ENCODE measurements around the gene RHOF. TPM values are rescaled to one million over a fixed set of nuclear protein-coding genes. Genes with fewer than 3 reads are reported as not detected.

The RHOF gene
- total RNA-seq, 2 experiments from 2014 or later, result 108 to 116 TPM

DNA sequence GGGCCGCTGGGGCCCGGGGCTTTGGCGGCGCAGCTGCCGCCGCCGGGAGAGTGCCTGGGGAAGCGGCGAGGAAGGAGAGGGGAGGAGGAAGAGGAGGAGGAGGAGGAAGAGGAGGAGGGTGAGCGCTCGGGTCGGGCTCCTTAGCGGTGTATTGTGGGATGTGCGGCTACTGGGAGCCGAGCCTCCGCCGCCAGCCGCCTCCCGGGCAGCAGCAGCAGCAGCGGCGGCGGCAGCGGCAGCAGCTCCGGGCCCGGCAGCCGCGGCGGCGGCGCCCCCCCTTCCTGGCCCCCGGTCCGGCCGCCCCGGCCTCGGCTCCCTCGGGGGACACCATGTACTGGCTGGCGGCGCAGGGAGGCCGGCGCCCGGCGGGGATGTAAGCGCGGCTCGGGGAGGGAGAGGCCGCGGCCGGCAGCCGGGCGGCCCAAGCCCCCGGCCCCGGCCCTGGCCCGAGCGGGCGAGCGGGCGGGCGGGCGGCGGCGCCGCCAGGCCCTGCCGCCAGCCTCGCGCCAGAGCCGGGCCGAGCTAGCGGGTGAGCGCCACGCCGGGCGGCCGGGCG lies 10.5 kb upstream of the RHOF start, which contains the start of gene SETD1B:
TSS of gene SETD1B (plus strand) at position 149 of the 556 bp plus-strand sequence. CDS start 729 bp downstream, outside the sequence.
- H3K9me3 Mint-ChIP-seq, result no peaks in the 10 kb centered on the region
- DNase-seq (peak; percentile 62), ATAC-seq (peak; percentile 2)
- TF ChIP-seq, protein P1, sequence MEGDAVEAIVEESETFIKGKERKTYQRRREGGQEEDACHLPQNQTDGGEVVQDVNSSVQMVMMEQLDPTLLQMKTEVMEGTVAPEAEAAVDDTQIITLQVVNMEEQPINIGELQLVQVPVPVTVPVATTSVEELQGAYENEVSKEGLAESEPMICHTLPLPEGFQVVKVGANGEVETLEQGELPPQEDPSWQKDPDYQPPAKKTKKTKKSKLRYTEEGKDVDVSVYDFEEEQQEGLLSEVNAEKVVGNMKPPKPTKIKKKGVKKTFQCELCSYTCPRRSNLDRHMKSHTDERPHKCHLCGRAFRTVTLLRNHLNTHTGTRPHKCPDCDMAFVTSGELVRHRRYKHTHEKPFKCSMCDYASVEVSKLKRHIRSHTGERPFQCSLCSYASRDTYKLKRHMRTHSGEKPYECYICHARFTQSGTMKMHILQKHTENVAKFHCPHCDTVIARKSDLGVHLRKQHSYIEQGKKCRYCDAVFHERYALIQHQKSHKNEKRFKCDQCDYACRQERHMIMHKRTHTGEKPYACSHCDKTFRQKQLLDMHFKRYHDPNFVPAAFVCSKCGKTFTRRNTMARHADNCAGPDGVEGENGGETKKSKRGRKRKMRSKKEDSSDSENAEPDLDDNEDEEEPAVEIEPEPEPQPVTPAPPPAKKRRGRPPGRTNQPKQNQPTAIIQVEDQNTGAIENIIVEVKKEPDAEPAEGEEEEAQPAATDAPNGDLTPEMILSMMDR (IDR thresholded peaks at IDR 0.05), result no peak
- no peaks in the 10 kb centered on the region for H3K27me3 Mint-ChIP-seq
- ChIA-PET CTCF (interaction anchor here (0.7 to 15.4 kb wide), 4 partner anchors 3 to 85 kb away, joined by 4 to 698 read pairs (median 354); partner anchors contain the start of genes PSMD9, RHOF and SETD1B), POLR2A (interaction anchor here (0.7 to 25.9 kb wide), 5 partner anchors 8 to 274 kb away, joined by 4 to 683 read pairs (median 6); partner anchors contain the start of genes MLXIP, RHOF and TMEM120B)
- H3K27ac Mint-ChIP-seq, result peak within 1 kb of the TSS; percentile 99
- peaks cover 40% of the 10 kb centered on the region for H3K36me3 Mint-ChIP-seq (ENCODE audit: low read depth)
- intact Hi-C loops (cut with micrococcal nuclease), result no loop called here
- H3K4me3 Mint-ChIP-seq, result peak within 1 kb of the TSS; percentile 92
- peaks cover 20% of the 10 kb centered on the region for H3K4me1 Mint-ChIP-seq (ENCODE audit: low read depth)

DNA sequence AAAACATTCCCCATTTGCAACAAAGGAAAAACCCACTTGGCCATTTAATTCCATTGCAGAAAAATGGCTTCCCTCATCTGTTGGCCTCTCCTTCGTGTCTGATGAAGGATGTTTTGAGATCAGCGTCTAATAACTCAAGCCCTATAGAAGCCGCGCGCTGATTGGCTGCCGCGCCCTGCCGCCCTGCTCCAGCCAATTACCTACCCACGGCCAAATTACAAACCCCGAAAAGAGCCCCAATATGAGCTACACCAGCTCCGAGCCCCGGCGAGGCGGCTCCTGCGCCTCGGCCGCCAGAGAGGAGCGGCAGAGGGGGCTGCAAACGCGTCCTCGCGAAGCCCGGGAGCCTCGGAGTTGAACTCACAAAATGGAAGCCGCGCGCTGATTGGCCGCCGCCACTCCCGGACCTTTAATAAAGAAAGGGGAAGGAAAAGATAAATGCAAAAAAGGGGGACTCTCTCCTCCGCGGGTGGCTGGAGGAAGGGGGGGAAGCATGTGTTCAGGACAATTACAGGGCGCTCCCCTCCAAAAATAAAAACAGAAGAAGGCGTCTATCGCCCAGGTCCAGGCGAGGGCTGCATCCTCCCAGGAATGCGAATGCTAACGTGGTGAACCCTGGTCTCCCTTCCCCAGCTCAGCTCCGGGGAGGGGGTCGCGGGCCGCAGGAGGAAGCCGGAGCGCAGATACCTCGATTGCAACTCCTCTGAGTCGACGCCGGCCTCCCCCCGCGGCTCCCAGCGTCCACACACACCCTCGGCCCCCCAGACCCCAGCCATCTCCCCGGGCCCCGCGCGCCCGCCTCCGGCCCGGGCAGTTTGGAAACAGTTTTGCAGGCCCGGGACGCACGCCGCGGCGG lies 9.6 kb upstream of the RHOF start:
- TF ChIP-seq, protein P1 (IDR thresholded peaks at IDR 0.05), result no peak
- peak; percentile 97 for DNase-seq
- no peaks in the 10 kb centered on the region for H3K27me3 Mint-ChIP-seq
- peak; percentile 60 for ATAC-seq
- no peaks in the 10 kb centered on the region for H3K9me3 Mint-ChIP-seq
- ChIA-PET CTCF (interaction anchor here (1.0 to 15.4 kb wide), 4 partner anchors 4 to 26 kb away, joined by 5 to 698 read pairs (median 354); partner anchors contain the start of genes RHOF and SETD1B), POLR2A (interaction anchor here (0.5 to 30.9 kb wide), 9 partner anchors 2 to 228 kb away, joined by 3 to 683 read pairs (median 4); partner anchors contain the start of genes RHOF and SETD1B)
- H3K4me3 Mint-ChIP-seq, result peak overlapping the region; percentile 83
- intact Hi-C loops (cut with micrococcal nuclease), result no loop called here
- peaks cover 25% of the 10 kb centered on the region for H3K4me1 Mint-ChIP-seq (ENCODE audit: low read depth)
- H3K27ac Mint-ChIP-seq, result peak overlapping the region; percentile 99
- peaks cover 43% of the 10 kb centered on the region for H3K36me3 Mint-ChIP-seq (ENCODE audit: low read depth)

DNA sequence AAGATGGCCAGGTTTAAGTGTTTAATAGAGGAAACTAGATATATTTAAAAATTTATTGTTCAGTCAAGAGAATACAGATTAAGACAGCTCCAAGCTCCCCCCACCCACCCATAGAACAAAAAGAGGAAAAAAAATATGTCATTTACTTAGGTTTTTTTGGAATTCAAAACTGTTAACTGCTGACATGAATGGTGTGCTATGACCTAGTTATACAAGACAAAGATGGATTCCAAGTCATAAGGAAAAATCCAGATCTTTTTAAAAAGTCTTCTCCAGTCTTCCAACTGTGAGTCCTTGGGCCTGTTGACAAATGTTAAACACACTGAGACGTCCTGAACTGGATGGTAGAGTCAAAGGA lies 9.0 kb upstream of the RHOF start:
- H3K4me3 Mint-ChIP-seq, result peak overlapping the region; percentile 83

DNA sequence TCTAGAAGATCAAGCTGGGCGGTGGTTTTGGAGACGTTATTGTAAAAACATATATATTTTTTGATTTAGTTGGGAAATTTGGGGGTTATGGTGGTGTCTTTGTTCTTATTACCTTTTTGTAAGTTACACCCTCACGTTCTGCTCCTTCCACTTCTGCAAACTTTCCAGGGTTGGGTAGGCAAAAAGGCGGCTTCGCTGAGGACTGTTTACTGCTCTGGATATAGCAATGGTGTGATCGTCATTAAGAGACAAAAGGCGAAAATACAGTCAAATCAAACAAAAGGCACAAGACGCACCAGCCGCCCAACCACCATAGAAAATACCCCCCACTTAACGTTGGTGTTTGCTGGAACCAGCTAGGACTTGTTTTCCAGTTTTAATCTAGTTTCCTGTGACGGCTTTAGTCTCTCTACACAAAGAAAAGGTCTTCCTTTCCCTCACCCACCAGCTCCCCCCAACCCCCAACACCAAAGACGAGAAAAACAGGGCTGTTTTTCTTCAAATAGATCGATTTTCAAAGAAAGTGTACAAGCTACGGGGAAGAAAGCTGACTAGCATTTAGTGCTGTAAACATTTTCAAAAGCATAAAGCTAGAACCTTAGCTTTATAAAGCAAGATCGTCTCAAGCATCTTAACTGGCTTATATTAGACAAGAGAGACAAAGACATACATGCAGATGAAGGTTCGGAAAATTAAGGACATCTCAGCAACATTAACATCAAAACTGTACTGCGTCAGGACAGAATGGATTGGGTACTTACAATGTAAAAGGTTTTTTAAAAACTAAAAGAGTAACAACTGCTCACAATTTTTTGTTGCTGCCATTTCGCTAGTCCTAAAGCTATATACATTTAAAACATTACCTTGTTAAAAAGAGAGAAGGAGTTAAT lies 8.4 kb upstream of the RHOF start:
- H3K4me1 Mint-ChIP-seq (ENCODE audit: low read depth), result peaks cover 26% of the 10 kb centered on the region
- H3K27ac Mint-ChIP-seq, result peak overlapping the region; percentile 99
- no peaks in the 10 kb centered on the region for H3K27me3 Mint-ChIP-seq

More for the DNA sequence above, 9.0 kb upstream of the RHOF start:
- no peak for DNase-seq
- POLR2A ChIA-PET, result interaction anchor here (0.5 to 30.9 kb wide), 9 partner anchors 2 to 1601 kb away, joined by 3 to 683 read pairs (median 4); partner anchors contain the start of genes PSMD9, RHOF, RPLP0 and SETD1B
- CTCF ChIA-PET, result interaction anchor here (1.0 to 15.4 kb wide), 5 partner anchors 5 to 86 kb away, joined by 3 to 698 read pairs (median 10); partner anchors contain the start of genes PSMD9, RHOF and SETD1B
- intact Hi-C loops (cut with micrococcal nuclease), result no loop called here
- Mint-ChIP-seq H3K27ac (peak overlapping the region; percentile 99), H3K36me3 (ENCODE audit: low read depth) (peaks cover 43% of the 10 kb centered on the region), H3K9me3 (no peaks in the 10 kb centered on the region), H3K4me1 (ENCODE audit: low read depth) (peaks cover 29% of the 10 kb centered on the region), H3K27me3 (no peaks in the 10 kb centered on the region)
- TF ChIP-seq, protein P1 (IDR thresholded peaks at IDR 0.05), result no peak
- ATAC-seq, result no peak

More for the DNA sequence above, 8.4 kb upstream of the RHOF start:
- peak overlapping the region; percentile 83 for H3K4me3 Mint-ChIP-seq
- POLR2A ChIA-PET, result interaction anchor here (0.7 to 30.9 kb wide), 12 partner anchors 1 to 1601 kb away, joined by 3 to 683 read pairs (median 4); partner anchors contain the start of genes ORAI1, PSMD9, RHOF and RPLP0
- H3K36me3 Mint-ChIP-seq (ENCODE audit: low read depth), result peaks cover 40% of the 10 kb centered on the region
- TF ChIP-seq, protein P1 (IDR thresholded peaks at IDR 0.05), result no peak
- no peaks in the 10 kb centered on the region for H3K9me3 Mint-ChIP-seq
- intact Hi-C loops (cut with micrococcal nuclease), result no loop called here
- CTCF ChIA-PET, result interaction anchor here (1.0 to 15.4 kb wide), 7 partner anchors 5 to 87 kb away, joined by 3 to 698 read pairs (median 10); partner anchors contain the start of genes PSMD9, RHOF and SETD1B
- no peak for ATAC-seq
- peak; percentile 60 for DNase-seq
